SK-N-DZ (cell line): ENCODE measurements around the gene ARHGAP30.
"Not testable (repeated sequence)": the region's sequence is repeated elsewhere in the genome, so short reads cannot be mapped to it uniquely, and the experiment has no call there.

Source experiments
- DNase-seq: peaks from one replicate; pipeline ENCODE4 v3.0.0-alpha.2; 2015; ENCODE audit warnings: low spot score

Gene ARHGAP30

GRCh38 chr1:161070761-161071160 lies 1.1 kb upstream of the ARHGAP30 start:
- DNase-seq = no peak

- no peak for DNase-seq
Observed at GRCh38 chr1:161069241-161069640, 450 bp downstream of the ARHGAP30 start.

GRCh38 chr1:161068306-161069234 lies 1.1 kb downstream of the ARHGAP30 start:
- no peak for DNase-seq

- no peak for DNase-seq
Observed at GRCh38 chr1:161066694-161067093, 3.0 kb downstream of the ARHGAP30 start.

DNA sequence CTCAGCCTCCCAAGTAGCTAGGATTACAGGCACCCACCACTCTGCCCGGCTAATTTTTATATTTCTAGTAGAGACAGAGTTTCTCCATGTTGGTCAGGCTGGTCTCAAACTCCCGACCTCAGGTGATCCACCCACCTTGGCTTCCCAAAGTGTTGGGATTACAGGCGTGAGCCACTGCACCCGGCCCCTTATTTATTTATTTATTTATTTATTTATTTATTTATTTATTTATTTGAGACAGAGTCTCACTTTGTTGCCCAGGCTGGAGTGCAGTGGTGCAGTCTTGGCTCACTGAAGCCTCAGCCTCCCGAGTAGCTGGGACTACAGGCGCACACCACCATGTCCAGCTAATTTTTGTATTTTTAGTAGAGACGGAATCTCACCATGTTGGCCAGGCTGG lies 4.0 kb downstream of the ARHGAP30 start:
- not testable (repeated sequence) for DNase-seq

DNA sequence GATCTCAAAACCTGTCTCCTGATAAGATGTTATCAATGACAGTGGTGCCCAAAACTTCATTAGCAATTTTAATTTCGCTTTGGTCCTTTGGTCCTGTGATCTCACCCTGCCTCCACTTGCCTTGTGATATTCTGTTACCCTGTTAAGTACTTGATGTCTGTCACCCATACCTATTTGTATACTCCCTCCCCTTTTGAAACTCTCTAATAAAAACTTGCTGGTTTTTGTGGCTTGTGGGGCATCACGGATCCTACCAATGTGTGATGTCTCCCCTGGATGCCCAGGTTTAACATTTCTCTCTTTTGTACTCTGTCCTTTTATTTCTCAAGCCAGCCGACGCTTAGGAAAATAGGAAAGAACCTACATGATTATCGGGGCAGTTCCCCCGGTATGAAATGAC lies 5.8 kb downstream of the ARHGAP30 start:
- DNase-seq = not testable (repeated sequence)

- DNase-seq = no peak
Observed at GRCh38 chr1:161061419-161061818, 8.3 kb downstream of the ARHGAP30 start.

DNA sequence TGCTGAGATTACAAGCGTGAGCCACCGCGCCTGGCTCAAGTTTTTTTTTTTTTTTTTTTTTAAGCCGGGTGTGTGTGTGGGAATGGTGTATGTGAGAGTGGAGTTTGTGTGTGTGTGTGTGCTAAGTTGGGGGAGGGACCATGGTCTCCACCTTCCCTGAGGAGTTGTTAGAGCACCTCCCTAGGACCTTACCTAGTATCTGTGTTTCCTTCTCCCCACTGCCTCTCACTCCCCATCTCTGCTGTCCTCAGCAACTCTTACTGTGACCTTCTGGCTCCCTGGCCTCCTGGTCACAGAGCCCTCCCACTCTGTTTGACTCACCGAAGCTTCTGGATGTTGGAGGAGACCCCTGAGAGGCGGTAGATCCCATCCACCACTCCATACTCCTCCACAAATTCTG lies 10.4 kb downstream of the ARHGAP30 start:
- DNase-seq = no peak

GRCh38 chr1:161054805-161055204 lies 14.9 kb downstream of the ARHGAP30 start:
- DNase-seq = no peak

GRCh38 chr1:161054232-161054631 lies 15.5 kb downstream of the ARHGAP30 start:
- DNase-seq = no peak

- DNase-seq = no peak
Observed at GRCh38 chr1:161052899-161053298, 16.8 kb downstream of the ARHGAP30 start.

DNA sequence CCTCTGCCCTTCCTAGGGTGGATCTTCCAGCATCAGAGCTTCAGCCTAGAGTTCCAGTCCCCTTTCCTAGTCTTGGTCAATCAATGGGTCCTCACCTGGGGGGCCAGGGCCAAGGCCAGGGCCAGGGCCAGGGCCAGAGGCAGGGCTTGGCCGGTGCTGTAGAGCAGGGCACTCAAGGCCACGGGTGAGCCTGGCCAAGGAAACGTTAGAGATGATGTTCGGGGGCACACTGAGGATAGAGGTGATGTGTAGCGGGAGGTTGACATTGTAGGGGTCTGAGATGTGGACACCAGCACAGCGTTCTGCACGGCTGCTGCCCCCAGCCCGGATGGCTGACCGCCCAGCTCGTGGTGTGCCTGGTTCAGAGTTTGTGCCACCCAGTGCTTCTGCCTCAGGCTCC lies 18.5 kb downstream of the ARHGAP30 start:
- no peak for DNase-seq

- DNase-seq = no peak
Observed at GRCh38 chr1:161048949-161049722, 20.6 kb downstream of the ARHGAP30 start.

- no peak for DNase-seq
Observed at GRCh38 chr1:161047436-161048420, 22.0 kb downstream of the ARHGAP30 start.

GRCh38 chr1:161046605-161047228 lies 23.0 kb downstream of the ARHGAP30 start:
- DNase-seq = no peak

DNA sequence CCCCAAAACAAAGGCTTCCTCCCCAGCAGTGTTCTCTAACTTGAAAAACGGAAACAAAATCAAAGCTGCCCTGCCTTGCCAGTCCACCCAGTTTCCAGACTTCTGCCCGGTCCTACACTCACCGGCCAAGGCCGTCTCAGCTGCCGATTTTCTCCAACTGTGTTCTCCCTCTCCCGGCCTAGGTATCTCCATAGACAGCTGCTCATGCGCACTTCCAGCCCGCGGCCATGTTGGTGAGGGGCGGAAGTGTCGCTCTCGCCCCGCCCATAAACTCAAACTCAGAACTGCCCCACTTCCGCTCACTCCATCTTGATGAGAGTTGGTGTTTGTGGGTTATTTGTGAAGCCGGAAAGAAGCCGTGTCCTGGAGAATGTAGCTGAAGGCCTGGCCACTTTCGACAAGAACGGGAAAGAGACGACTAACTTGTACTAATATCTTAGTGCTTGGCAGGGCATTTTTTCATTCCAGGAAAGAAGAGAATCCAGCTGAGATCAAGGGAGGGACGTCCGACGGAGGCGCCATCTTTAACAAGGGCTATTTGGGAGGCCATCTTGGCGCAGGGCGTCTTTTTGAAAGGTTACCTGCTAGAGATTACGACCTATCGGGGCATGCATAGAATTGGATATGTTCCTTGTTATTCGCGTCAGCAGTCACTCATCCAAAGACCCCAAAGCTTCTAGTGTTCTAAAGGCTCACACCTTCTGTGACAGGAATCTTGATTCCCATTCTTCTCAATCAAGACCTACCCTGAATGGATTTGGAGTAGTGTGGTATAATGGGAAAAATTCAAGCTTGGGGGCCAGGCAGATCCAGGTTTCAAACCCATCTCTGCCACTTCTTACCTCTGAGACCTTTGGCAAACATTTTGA lies 23.7 kb downstream of the ARHGAP30 start, which contains the start of gene USF1:
USF1 (minus strand) TSS at position 242 of the 869 bp plus-strand sequence. CDS start 2,702 bp downstream, outside the sequence.
- peak; percentile 97 for DNase-seq

DNA sequence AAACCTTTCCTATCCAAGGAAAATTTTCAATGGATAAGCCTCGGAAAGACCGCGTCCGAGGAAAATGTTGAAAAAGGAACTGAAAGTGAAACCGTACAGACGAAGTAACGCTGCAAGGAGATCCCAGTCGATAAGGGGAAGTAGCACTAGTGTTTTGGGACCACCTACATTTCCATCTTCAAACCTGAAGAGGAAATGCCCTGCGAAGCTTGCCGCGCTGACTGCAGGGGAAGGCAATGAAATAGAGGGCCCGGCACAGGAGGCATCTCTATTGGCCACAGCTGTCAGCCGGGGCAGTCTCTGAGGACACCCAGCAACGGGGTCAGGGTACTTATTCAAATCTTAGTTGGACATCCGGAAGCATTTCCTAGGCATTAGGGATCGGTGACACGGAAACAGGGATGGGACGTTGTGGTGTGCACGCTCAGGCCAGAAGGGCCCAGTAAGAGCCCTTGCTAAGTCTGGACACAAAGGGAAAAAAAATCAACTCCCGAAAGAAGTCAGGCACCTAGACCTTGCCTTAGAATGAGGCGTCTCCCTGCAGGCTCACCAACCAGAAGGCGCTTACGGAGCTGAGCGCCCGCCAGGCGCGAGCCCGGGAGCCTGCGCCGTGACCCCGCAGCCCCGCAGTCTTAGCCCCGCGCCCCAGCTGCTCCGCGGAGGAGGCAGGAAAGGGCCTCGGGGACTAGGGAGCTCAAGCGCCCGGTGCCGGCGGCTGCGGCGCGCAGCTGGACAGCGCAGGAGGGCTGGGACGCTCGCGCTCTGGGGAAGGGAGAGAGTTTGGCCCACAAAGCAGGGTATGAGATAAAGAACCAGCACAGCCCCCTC lies 24.6 kb downstream of the ARHGAP30 start:
- DNase-seq = peak; percentile 83

- DNase-seq = no peak
Observed at GRCh38 chr1:161044535-161044907, 25.2 kb downstream of the ARHGAP30 start.

DNA sequence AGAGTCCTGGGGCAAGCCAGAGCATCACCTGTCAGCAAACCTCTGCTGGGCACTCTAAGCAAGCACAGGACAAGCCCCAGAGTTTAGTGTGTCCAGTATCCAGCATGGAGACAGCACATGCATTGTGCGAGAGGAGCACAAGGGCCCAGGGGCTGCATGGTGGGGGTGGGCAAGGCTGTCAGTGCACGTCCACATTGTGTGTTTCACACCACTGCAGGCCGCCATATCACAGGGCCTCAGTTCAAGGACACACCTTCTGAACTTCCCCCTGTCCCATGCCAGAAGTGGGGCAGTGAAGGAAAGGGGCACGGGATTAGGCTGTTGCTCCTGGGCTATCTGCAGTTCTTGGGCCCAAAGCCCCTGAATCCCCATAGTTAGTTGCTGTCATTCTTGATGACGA lies 30.1 kb downstream of the ARHGAP30 start:
- no peak for DNase-seq
